HepG2 (cell line): ENCODE data around the gene GDPD5. TPM values are rescaled to one million over a fixed set of nuclear protein-coding genes. Genes with fewer than 3 reads are reported as not detected.

Source experiments
- ARHGAP35 ChIP-seq: sonication (generic); formaldehyde crosslinking; IDR thresholded peaks from 2 replicates; pipeline ENCODE4 v1.9.0; 2022; ENCODE audit warnings: mild to moderate bottlenecking, inconsistent platforms, moderate library complexity, missing genetic modification reagents, borderline replicate concordance
- ATRX ChIP-seq: sonication (generic); formaldehyde crosslinking; IDR thresholded peaks from 2 replicates; pipeline ENCODE4 v1.4.0; 2020; ENCODE audit warnings: missing genetic modification reagents, borderline replicate concordance
- DRAP1 ChIP-seq: IDR thresholded peaks from 2 replicates; pipeline ENCODE4 v1.6.1; 2016; ENCODE audit warnings: missing genetic modification reagents, missing compliant biosample characterization
- FOXO1 ChIP-seq: sonication (generic); formaldehyde crosslinking; IDR thresholded peaks from 2 replicates; pipeline ENCODE4 v1.4.0; 2020; ENCODE audit warnings: missing genetic modification reagents
- HNRNPK ChIP-seq: fragments of 200-400 bp; formaldehyde crosslinking; IDR thresholded peaks from 2 replicates; pipeline ENCODE4 v1.6.1; 2018; ENCODE audit warnings: low read length, low read depth, moderate library complexity, mild to moderate bottlenecking; ENCODE audit not compliant: poor library complexity, severe bottlenecking
- PRMT3 ChIP-seq: sonication (generic); formaldehyde crosslinking; IDR thresholded peaks from 2 replicates; pipeline ENCODE4 v1.8.1; 2022; ENCODE audit warnings: low read depth, mild to moderate bottlenecking, moderate library complexity, missing genetic modification reagents, borderline replicate concordance
- SAFB2 ChIP-seq: sonication (generic); formaldehyde crosslinking; IDR thresholded peaks from 2 replicates; pipeline ENCODE4 v1.5.1; 2020; ENCODE audit warnings: missing genetic modification reagents, low read depth, mild to moderate bottlenecking, borderline replicate concordance
- SIN3B ChIP-seq: fragments of 150-350 bp; IDR thresholded peaks from 2 replicates; pipeline ENCODE4 v1.6.1; 2014; ENCODE audit warnings: low read length
- SMAD3 ChIP-seq: sonication (generic); formaldehyde crosslinking; IDR thresholded peaks from 2 replicates; pipeline ENCODE4 v1.4.0; 2020; ENCODE audit warnings: missing genetic modification reagents
- SNAI1 ChIP-seq: sonication (generic); formaldehyde crosslinking; IDR thresholded peaks from 2 replicates; pipeline ENCODE4 v1.5.0; 2020; ENCODE audit warnings: mild to moderate bottlenecking, missing genetic modification reagents, borderline replicate concordance
- SPEN ChIP-seq: sonication (generic); formaldehyde crosslinking; IDR thresholded peaks from 2 replicates; pipeline ENCODE4 v1.5.1; 2020; ENCODE audit warnings: low read depth, mild to moderate bottlenecking, missing genetic modification reagents
- SRSF9 ChIP-seq: fragments of 200-400 bp; formaldehyde crosslinking; IDR thresholded peaks from 2 replicates; pipeline ENCODE4 v1.6.1; 2018; ENCODE audit warnings: borderline replicate concordance, mild to moderate bottlenecking, low read depth, low read length; ENCODE audit not compliant: insufficient read depth, poor library complexity, severe bottlenecking
- TSC22D2 ChIP-seq: sonication (generic); formaldehyde crosslinking; IDR thresholded peaks from 2 replicates; pipeline ENCODE4 v1.5.1; 2020; ENCODE audit warnings: missing genetic modification reagents, mild to moderate bottlenecking, borderline replicate concordance
- ZGPAT ChIP-seq: IDR thresholded peaks from 2 replicates; pipeline ENCODE4 v1.6.1; 2016; ENCODE audit warnings: mild to moderate bottlenecking
- ZNF343 ChIP-seq: sonication (generic); formaldehyde crosslinking; IDR thresholded peaks from 2 replicates; pipeline ENCODE4 v1.4.0; 2020; ENCODE audit warnings: mild to moderate bottlenecking, missing genetic modification reagents
- ZNF414 ChIP-seq: sonication (generic); formaldehyde crosslinking; IDR thresholded peaks from 2 replicates; pipeline ENCODE4 v1.5.0; 2020; ENCODE audit warnings: missing genetic modification reagents
- ZNF639 ChIP-seq: conservative IDR thresholded peaks from 2 replicates; pipeline ENCODE4 v1.6.1; 2018; ENCODE audit warnings: missing genetic modification reagents
- ZNF646 ChIP-seq: sonication (generic); formaldehyde crosslinking; IDR thresholded peaks from 2 replicates; pipeline ENCODE4 v1.9.0; 2021; ENCODE audit warnings: mild to moderate bottlenecking, missing genetic modification reagents
- ZNF782 ChIP-seq: sonication (generic); formaldehyde crosslinking; IDR thresholded peaks from 2 replicates; pipeline ENCODE4 v1.4.0; 2020; ENCODE audit warnings: missing genetic modification reagents, mild to moderate bottlenecking, borderline replicate concordance
- ZSCAN31 ChIP-seq: sonication (generic); formaldehyde crosslinking; IDR thresholded peaks from 2 replicates; pipeline ENCODE4 v1.5.0; 2020; ENCODE audit warnings: low read depth, mild to moderate bottlenecking, missing genetic modification reagents
- polyA plus RNA-seq, 8 experiments: library from polyadenylated mRNA; depleted of rRNA in 3 of 8; stranded (reverse) in 7 of 8; unstranded in 1 of 8; fragments of >200 nt; fragmentation: Illumina TruSeq in 4 of 8; extraction: Trizol in 4 of 8; gene quantifications; 2 replicates each; pipeline versions ENCODE4 v1.2.1 to v1.2.3, GENCODE V29; 2011 to 2016; ENCODE audit warnings: low read depth in 4 of 8, missing spikeins in 1 of 8, mixed read lengths in 1 of 8; ENCODE audit not compliant: insufficient read depth in 1 of 8
- total RNA-seq, 5 experiments: library from RNA; depleted of rRNA; stranded (reverse); fragments of >200 nt; fragmentation: Illumina TruSeq; extraction: Trizol; gene quantifications; 2 replicates each; pipeline ENCODE4 v1.2.3, GENCODE V29; 2016; ENCODE audit warnings: low read depth in 1 of 5

Gene GDPD5
- total and polyA plus RNA-seq, 2 of the 13 experiments (the other 11 are each of a cell fraction or from before 2014, with no cell fraction given) = 55.0 to 67.5 TPM

GRCh38 chr11:75428281-75428724, 97.4 kb downstream of the GDPD5 start (continued):
- TF ChIP-seq ZNF639 (CRISPR knock-in tag) = no peak
- TF ChIP-seq ZNF414 = no peak
- TF ChIP-seq SMAD3 (CRISPR knock-in tag) = no peak
- TF ChIP-seq SPEN = no peak
- no peak for TF ChIP-seq SIN3B
- no peak for TF ChIP-seq HNRNPK
- TF ChIP-seq DRAP1 (CRISPR knock-in tag) = peak; percentile 48; the same call in 1 of the 2 replicates
- TF ChIP-seq ATRX (CRISPR knock-in tag) = no peak
- no peak for TF ChIP-seq ZGPAT (CRISPR knock-in tag)
- TF ChIP-seq ARHGAP35 (CRISPR knock-in tag) = no peak
- TF ChIP-seq ZNF782 = no peak
- no peak for TF ChIP-seq FOXO1 (CRISPR knock-in tag)
- TF ChIP-seq SAFB2 (CRISPR knock-in tag) = no peak
- no peak for TF ChIP-seq SNAI1 (CRISPR knock-in tag)
- no peak for TF ChIP-seq ZSCAN31 (CRISPR knock-in tag)
- TF ChIP-seq ZNF343 = no peak
- no peak for TF ChIP-seq SRSF9
- no peak for TF ChIP-seq ZNF646 (CRISPR knock-in tag)
- no peak for TF ChIP-seq PRMT3 (CRISPR knock-in tag)
- TF ChIP-seq TSC22D2 (CRISPR knock-in tag) = no peak
